Psoas muscle (tissue), 8 donors: ENCODE measurements around the gene STX11. TPM values are rescaled to one million over a fixed set of nuclear protein-coding genes. Genes with fewer than 3 reads are reported as not detected.

Experiments used
- ATAC-seq, 4 donors: fragments of 200-7000 bp; cut with Tn5 transposase; one replicate each; pipeline ENCODE4 v1.9.1; 2020; ENCODE audit warnings: moderate library complexity in 3 of 4, mild to moderate bottlenecking in 2 of 4
- DNase-seq, 2 donors: peaks; one replicate each; pipeline ENCODE4 v3.0.0-alpha.2; 2020
- H3K27ac ChIP-seq: fragments of 200-600 bp; one replicate; pipeline ENCODE4 v1.8.0; 2022
- H3K27me3 ChIP-seq, 3 donors: fragments of 200-600 bp in 1 of 3; one replicate each; pipeline versions ENCODE4 v1.6.1 to v1.8.0; 2013 to 2022; ENCODE audit warnings: low read length in 2 of 3, mild to moderate bottlenecking in 2 of 3, moderate library complexity in 1 of 3; ENCODE audit not compliant: insufficient read depth in 3 of 3
- H3K36me3 ChIP-seq, 2 donors: fragments of 200-600 bp in 1 of 2; one replicate each; pipeline versions ENCODE4 v1.6.1 to v1.8.0; 2013 to 2022; ENCODE audit warnings: low read depth in 1 of 2, mild to moderate bottlenecking in 1 of 2, moderate library complexity in 1 of 2; ENCODE audit not compliant: insufficient read depth in 1 of 2
- H3K4me1 ChIP-seq: fragments of 200-600 bp; one replicate; pipeline ENCODE4 v1.8.0; 2022
- H3K4me3 ChIP-seq: fragments of 200-600 bp; one replicate; pipeline ENCODE4 v1.8.0; 2022; ENCODE audit warnings: mild to moderate bottlenecking
- H3K9me3 ChIP-seq: fragments of 200-600 bp; one replicate; pipeline ENCODE4 v1.8.0; 2022
- CTCF ChIP-seq: fragments of 200-600 bp; IDR thresholded peaks from one replicate; pipeline ENCODE4 v1.8.0; 2022; ENCODE audit warnings: antibody characterized with exemption
- WGBS, 3 donors: extraction: QIAGEN DNeasy Blood & Tissue Kit; methylation state at CpG; one replicate each; pipeline versions ENCODE4 v1.1.6 to v1.1.7; 2013; 5-methylcytosine and 5-hydroxymethylcytosine counted together
- intact Hi-C, 2 donors: fragments of 100-400 bp; cut with DNase I; formaldehyde crosslinking; loops; one replicate each; pipeline versions ENCODE4 v1.11.0 to v1.14.2; 2022
- polyA plus RNA-seq, 3 donors: library from polyadenylated mRNA; stranded (reverse); fragments of 200-250 nt; gene quantifications; one replicate each; pipeline ENCODE4 v1.2.3, GENCODE V29; 2013
- total RNA-seq, 4 donors: library from RNA; stranded (reverse); fragmentation: NEBNext Ultra II Directional in 2 of 4; extraction: Animal tissue kit (Norgen Biotek cat#: 25700) in 2 of 4; gene quantifications; one replicate each; pipeline versions ENCODE4 v1.2.1 to v1.2.4, GENCODE V29; 2021 to 2023
- donor health status: healthy with polysubstance abuse.
- donor health status: DM: no; HTN: no; CAD: no; lungs with moderate emphysema.
- donor health status: Bipolar disorder and iron deficiency.
- donor health status: healthy.
- donor health status: DM: yes; HTN: yes; CAD: no.
- donor health status: DM: no; HTN: no; CAD: no.
- donor health status: DM: no; HTN: no; CAD: no.
- donor health status: DM: yes; HTN: yes; CAD: no.

Gene STX11
- total and polyA plus RNA-seq, 7 donors = 1.2 to 4.6 (median 1.4) TPM

GRCh38 chr6:144143878-144144277, 6.4 kb upstream of the STX11 start:
- no peak for TF ChIP-seq CTCF
- no peak for ATAC-seq
- Histone ChIP-seq H3K9me3 (no peaks in the 10 kb centered on the region), H3K4me3 (no peak overlapping the region), H3K27me3 (peaks cover 0 to 4% (median 0%) of the 10 kb centered on the region in 3 donors), H3K36me3 (no peaks in the 10 kb centered on the region), H3K4me1 (no peaks in the 10 kb centered on the region), H3K27ac (no peak overlapping the region)
- no peak for DNase-seq
- intact Hi-C loops = no loop called here

GRCh38 chr6:144144996-144145395, 5.3 kb upstream of the STX11 start:
- DNase-seq (no peak), ATAC-seq (no peak)
- Histone ChIP-seq H3K9me3 (no peaks in the 10 kb centered on the region), H3K27ac (no peak overlapping the region), H3K27me3 (peaks cover 0 to 15% (median under 1%) of the 10 kb centered on the region in 3 donors), H3K36me3 (no peaks in the 10 kb centered on the region), H3K4me3 (no peak overlapping the region), H3K4me1 (no peaks in the 10 kb centered on the region)
- intact Hi-C loops = no loop called here
- TF ChIP-seq CTCF = no peak
- 71 to 86% (median 78%) methylated on average over 1 of the region's 1 CpG for WGBS, 3 donors

GRCh38 chr6:144145541-144145940, 4.8 kb upstream of the STX11 start:
- DNase-seq (no peak), ATAC-seq (no peak)
- 88 to 90% (median 88%) methylated on average over 2 of the region's 2 CpGs for WGBS, 3 donors
- Histone ChIP-seq H3K4me1 (no peaks in the 10 kb centered on the region), H3K36me3 (no peaks in the 10 kb centered on the region), H3K4me3 (no peak overlapping the region), H3K9me3 (no peaks in the 10 kb centered on the region), H3K27me3 (peaks cover 0 to 21% (median 5%) of the 10 kb centered on the region in 3 donors), H3K27ac (no peak overlapping the region)
- intact Hi-C loops = no loop called here
- no peak for TF ChIP-seq CTCF

- DNase-seq (no peak), ATAC-seq (no peak)
- H3K27me3 ChIP-seq = peaks cover 0 to 41% (median 10%) of the 10 kb centered on the region in 3 donors
- H3K4me1 ChIP-seq = no peaks in the 10 kb centered on the region
- TF ChIP-seq CTCF = no peak
- no peaks in the 10 kb centered on the region for H3K36me3 ChIP-seq
- no peak overlapping the region for H3K27ac ChIP-seq
- no peaks in the 10 kb centered on the region for H3K9me3 ChIP-seq
- intact Hi-C loops = no loop called here
- no peak overlapping the region for H3K4me3 ChIP-seq
- WGBS, 3 donors = 47 to 53% (median 47%) methylated on average over 4 of the region's 4 CpGs
These were observed 1.4 kb upstream of the STX11 start for GRCh38 chr6:144148886-144149285.

GRCh38 chr6:144149558-144149893, 791 bp upstream of the STX11 start:
- intact Hi-C loops = no loop called here
- whole genome bisulfite sequencing, 3 donors = 67 to 78% (median 67%) methylated on average over 14 of the region's 14 CpGs
- peaks cover 0 to 41% (median 10%) of the 10 kb centered on the region in 3 donors for H3K27me3 ChIP-seq
- TF ChIP-seq CTCF = no peak
- no peak for ATAC-seq
- H3K36me3 ChIP-seq = no peaks in the 10 kb centered on the region
- DNase-seq = no peak
- H3K9me3 ChIP-seq = no peaks in the 10 kb centered on the region
- H3K4me3 ChIP-seq = peak overlapping the region; percentile 86
- no peak overlapping the region for H3K27ac ChIP-seq
- H3K4me1 ChIP-seq = no peaks in the 10 kb centered on the region
